Heart left ventricle (tissue), 16 donors: ENCODE results near the gene LIPN. TPM values are rescaled to one million over a fixed set of nuclear protein-coding genes. Genes with fewer than 3 reads are reported as not detected.

ENCODE experiments used
- ATAC-seq, 4 donors: fragments of 200-7000 bp; cut with Tn5 transposase; one replicate each; pipeline ENCODE4 v1.9.1; 2020 to 2022; ENCODE audit warnings: moderate library complexity in 4 of 4, mild to moderate bottlenecking in 3 of 4, moderate number of reproducible peaks in 1 of 4
- DNase-seq, 5 donors: peaks; one replicate each; pipeline ENCODE4 v3.0.0-alpha.2; 2020
- H3K27ac ChIP-seq, 12 donors: fragments of 200-600 bp; sonication (generic) in 4 of 12; one replicate each; pipeline versions ENCODE4 v1.5.0 to v1.8.0; 2016 to 2022; ENCODE audit warnings: mild to moderate bottlenecking in 2 of 12
- H3K27me3 ChIP-seq, 9 donors: fragments of 200-600 bp; sonication (generic) in 2 of 9; one replicate each; pipeline versions ENCODE4 v1.5.1 to v1.8.0; 2016 to 2022; ENCODE audit warnings: mild to moderate bottlenecking in 3 of 9
- H3K36me3 ChIP-seq, 9 donors: fragments of 200-600 bp; sonication (generic) in 2 of 9; one replicate each; pipeline versions ENCODE4 v1.5.0 to v1.8.0; 2018 to 2022; ENCODE audit warnings: mild to moderate bottlenecking in 2 of 9
- H3K4me1 ChIP-seq, 12 donors: fragments of 200-600 bp; sonication (generic) in 4 of 12; one replicate each; pipeline versions ENCODE4 v1.5.0 to v1.8.0; 2016 to 2022; ENCODE audit warnings: mild to moderate bottlenecking in 3 of 12
- H3K4me3 ChIP-seq, 12 donors: fragments of 200-600 bp; sonication (generic) in 4 of 12; one replicate each; pipeline versions ENCODE4 v1.5.0 to v1.8.0; 2017 to 2022; ENCODE audit warnings: mild to moderate bottlenecking in 9 of 12, moderate library complexity in 4 of 12
- H3K9me3 ChIP-seq, 12 donors: fragments of 200-600 bp; sonication (generic) in 4 of 12; one replicate each; pipeline versions ENCODE4 v1.5.0 to v1.8.0; 2016 to 2022; ENCODE audit warnings: mild to moderate bottlenecking in 1 of 12
- CTCF ChIP-seq, 12 donors: fragments of 200-600 bp; sonication (generic) in 4 of 12; IDR thresholded peaks; one replicate each; pipeline versions ENCODE4 v1.5.0 to v1.8.0; 2018 to 2022; ENCODE audit warnings: antibody characterized with exemption in 12 of 12, mild to moderate bottlenecking in 5 of 12
- POLR2A ChIP-seq, 2 donors: fragments of 450-650 bp; IDR thresholded peaks; one replicate each; pipeline ENCODE4 v1.6.1; 2017; ENCODE audit warnings: antibody characterized with exemption in 2 of 2, mild to moderate bottlenecking in 2 of 2, moderate library complexity in 2 of 2
- WGBS, 4 donors: extraction: QIAGEN DNeasy Blood & Tissue Kit in 2 of 4; methylation state at CpG; one replicate each; pipeline versions ENCODE4 v1.1.5 to v1.1.7; 2013 to 2018; 5-methylcytosine and 5-hydroxymethylcytosine counted together
- intact Hi-C, 10 donors: fragments of 100-400 bp; cut with DNase I; formaldehyde crosslinking; loops; one replicate each; pipeline versions ENCODE4 v1.11.1 to v1.14.2; 2022
- polyA plus RNA-seq, 2 donors: library from polyadenylated mRNA; stranded (reverse); fragments of 200-250 nt; gene quantifications; one replicate each; pipeline ENCODE4 v1.2.3, GENCODE V29; 2013
- total RNA-seq, 9 donors: library from RNA; depleted of rRNA in 2 of 9; stranded (reverse); fragments of >200 nt in 2 of 9; fragmentation: NEBNext Ultra II Directional in 3 of 9; extraction: Animal tissue kit (Norgen Biotek cat#: 25700) in 3 of 9; gene quantifications; one replicate each; pipeline versions ENCODE4 v1.1.0 to v1.2.4, GENCODE V29; 2016 to 2023
- donor health status: ischemic (EF 13 %, LVEDD 7.1; RV severe dilation, severe dysfunction).
- donor health status: healthy with polysubstance abuse.
- donor health status: DM: no; HTN: yes; CAD: no.
- donor health status: DM: no; HTN: no; CAD: no.
- donor health status: ischemic (EF 25% LVEDD 6.9; RV normal size, moderate dysfunction).
- donor health status: ischemic (EF 25% LVEDD 5.7; RV mildly dilated, moderate dysfunction).
- donor health status: healthy.
- donor health status: DM: yes; HTN: yes; CAD: no.
- donor health status: ischemic (EF 35%, LVEDD 5.7; RV mildly dilated, moderate dysfunction).
- donor health status: nonischemic (EF 11% LVEDD 7.7; RV severe dilation, severe dysfunction).
- donor health status: DM: yes; HTN: yes; CAD: no.
- donor health status: PGD.
- donor health status: ischemic (EF 29% LVEDD 5.4; RV normal size, mild dysfunction).
- donor health status: nonischemic (EF 23%, LVEDD 6.1; RV moderate dilation, normal function).

The LIPN gene
- total and polyA plus RNA-seq, 11 donors: 0.43 TPM; not detected in 10

DNA sequence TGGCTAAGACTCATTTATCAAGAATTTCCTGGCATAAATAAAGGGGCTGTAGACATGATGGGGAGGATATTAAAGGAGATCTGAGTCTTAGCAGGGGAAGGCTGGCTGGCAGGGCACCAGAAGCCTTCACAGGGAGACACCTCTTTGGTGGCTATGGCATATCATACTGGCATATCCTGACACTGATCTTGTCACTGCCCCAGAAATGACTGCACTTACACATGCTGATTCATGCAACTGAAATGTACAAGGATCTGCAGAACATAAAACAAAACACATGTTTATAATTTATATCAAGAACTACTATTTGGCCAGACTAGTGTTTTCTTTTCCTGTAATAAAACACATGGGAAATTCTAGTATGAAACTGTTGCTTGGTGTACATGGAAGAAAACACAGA, 5.5 kb upstream of the LIPN start:
- H3K4me3 ChIP-seq: no peak overlapping the region
- peaks cover 0 to 5% (median 0%) of the 10 kb centered on the region in 12 donors for H3K9me3 ChIP-seq
- no peaks in the 10 kb centered on the region for H3K36me3 ChIP-seq
- H3K4me1 ChIP-seq: no peaks in the 10 kb centered on the region
- H3K27me3 ChIP-seq: peaks cover 0 to 5% (median 0%) of the 10 kb centered on the region in 9 donors
- TF ChIP-seq POLR2A (IDR thresholded peaks at IDR 0.05) (no peak), CTCF (IDR thresholded peaks at IDR 0.05) (no peak)
- ATAC-seq: no peak
- no peak for DNase-seq
- H3K27ac ChIP-seq: no peak overlapping the region
- intact Hi-C loops: no loop called here

- no peak for DNase-seq
- intact Hi-C loops: no loop called here
- no peaks in the 10 kb centered on the region for H3K9me3 ChIP-seq
- no peaks in the 10 kb centered on the region for H3K4me1 ChIP-seq
- H3K36me3 ChIP-seq: no peaks in the 10 kb centered on the region
- WGBS, 4 donors: 43 to 52% (median 47%) methylated on average over 3 of the region's 3 CpGs
- H3K4me3 ChIP-seq: no peak overlapping the region
- H3K27ac ChIP-seq: no peak overlapping the region
- peaks cover 0 to 5% (median 0%) of the 10 kb centered on the region in 9 donors for H3K27me3 ChIP-seq
- TF ChIP-seq CTCF (IDR thresholded peaks at IDR 0.05): no peak
- no peak for TF ChIP-seq POLR2A (IDR thresholded peaks at IDR 0.05)
- ATAC-seq: no peak
Observed at GRCh38 chr10:88755753-88756152, 4.1 kb upstream of the LIPN start.

DNA sequence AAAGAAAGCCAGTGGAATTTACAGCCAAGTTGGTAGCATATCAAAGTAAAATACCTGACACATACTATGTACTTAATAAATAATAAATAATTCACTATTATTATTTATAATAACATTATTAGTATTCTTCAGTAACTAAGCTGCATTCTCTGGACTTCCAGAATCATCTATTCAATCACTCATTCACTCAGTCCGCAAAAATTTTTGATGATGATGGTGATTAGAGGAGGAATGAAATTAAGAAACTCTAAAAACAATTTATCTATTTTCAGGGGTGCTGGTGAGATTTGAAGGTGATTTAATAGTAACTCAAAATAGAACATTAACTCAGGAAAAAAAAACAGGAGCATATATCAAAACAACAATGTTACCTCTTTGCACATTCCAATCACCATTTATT, 3.2 kb upstream of the LIPN start:
- Histone ChIP-seq H3K36me3 (no peaks in the 10 kb centered on the region), H3K27ac (no peak overlapping the region), H3K4me3 (no peak overlapping the region), H3K27me3 (peaks cover 0 to 5% (median 0%) of the 10 kb centered on the region in 9 donors), H3K9me3 (no peaks in the 10 kb centered on the region), H3K4me1 (no peaks in the 10 kb centered on the region)
- no peak for ATAC-seq
- WGBS, 4 donors: 0% methylated on average over 1 of the region's 1 CpG
- no peak for TF ChIP-seq POLR2A (IDR thresholded peaks at IDR 0.05)
- TF ChIP-seq CTCF (IDR thresholded peaks at IDR 0.05): no peak
- no peak for DNase-seq
- intact Hi-C loops: no loop called here

DNA sequence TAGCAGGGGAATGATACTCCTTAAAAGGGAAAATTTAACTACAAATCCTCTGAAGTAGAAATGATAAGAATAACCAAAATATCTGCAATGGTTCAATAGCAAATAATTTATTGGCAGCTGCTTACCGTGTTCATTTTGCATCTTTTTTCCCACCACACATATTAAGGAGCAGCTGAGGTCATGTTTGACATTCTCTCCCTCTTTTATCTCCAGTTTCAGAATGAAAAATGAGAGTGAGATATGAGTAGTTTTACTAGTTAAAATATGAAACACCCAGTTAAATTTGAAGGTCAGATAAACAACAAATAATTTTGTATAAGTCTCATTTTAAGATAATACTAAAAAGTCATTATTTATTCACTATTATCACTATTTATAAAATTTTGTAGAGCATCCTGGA, 3.1 kb downstream of the LIPN start:
- 69 to 87% (median 79%) methylated on average over 1 of the region's 1 CpG for WGBS, 4 donors
- Histone ChIP-seq H3K4me3 (no peak overlapping the region), H3K9me3 (no peaks in the 10 kb centered on the region), H3K36me3 (no peaks in the 10 kb centered on the region), H3K27me3 (no peaks in the 10 kb centered on the region), H3K4me1 (peaks cover 0 to 6% (median 0%) of the 10 kb centered on the region in 12 donors), H3K27ac (no peak overlapping the region)
- intact Hi-C loops: no loop called here
- ATAC-seq: no peak
- TF ChIP-seq POLR2A (IDR thresholded peaks at IDR 0.05): no peak
- TF ChIP-seq CTCF (IDR thresholded peaks at IDR 0.05): no peak
- DNase-seq: no peak
